Thoracic aorta (tissue), 2 donors: ENCODE results near the gene CHST13. TPM values are rescaled to one million over a fixed set of nuclear protein-coding genes. Genes with fewer than 3 reads are reported as not detected.

Experiments
- ATAC-seq: fragments of 150-250 bp; one replicate; pipeline ENCODE4 v1.8.0; 2017; ENCODE audit warnings: low read depth; ENCODE audit not compliant: insufficient number of reproducible peaks, low FRiP score
- DNase-seq: peaks from one replicate; pipeline ENCODE4 v3.0.0-alpha.2; 2020; ENCODE audit warnings: low spot score
- H3K27ac ChIP-seq, 2 donors: fragments of 200-600 bp; sonication (generic); 1 replicate in 1 of 2; 2 replicates in 1 of 2; pipeline ENCODE4 v1.5.1; 2016; ENCODE audit warnings: mild to moderate bottlenecking in 2 of 2, moderate library complexity in 2 of 2
- H3K27me3 ChIP-seq: fragments of 200-600 bp; sonication (generic); replicated peaks from 2 replicates; pipeline ENCODE4 v1.6.0; 2016; ENCODE audit warnings: mild to moderate bottlenecking; ENCODE audit not compliant: insufficient read depth
- H3K36me3 ChIP-seq: fragments of 200-600 bp; sonication (generic); one replicate; pipeline ENCODE4 v1.5.1; 2016
- H3K4me1 ChIP-seq, 2 donors: fragments of 200-600 bp; sonication (generic); 1 replicate in 1 of 2; 2 replicates in 1 of 2; pipeline versions ENCODE4 v1.5.1 to v1.6.0; 2016; ENCODE audit warnings: low read depth in 2 of 2, mild to moderate bottlenecking in 1 of 2; ENCODE audit not compliant: control insufficient read depth in 1 of 2
- H3K4me3 ChIP-seq: fragments of 200-600 bp; sonication (generic); 2 replicates; pipeline ENCODE4 v1.5.1; 2016; ENCODE audit warnings: mild to moderate bottlenecking
- H3K9me3 ChIP-seq: fragments of 200-600 bp; sonication (generic); 2 replicates; pipeline ENCODE4 v1.5.1; 2016
- CTCF ChIP-seq: fragments of 200-600 bp; sonication (generic); IDR thresholded peaks from one replicate; pipeline ENCODE4 v1.5.1; 2019; ENCODE audit warnings: antibody characterized with exemption
- total RNA-seq, 2 donors: library from RNA; depleted of rRNA; stranded (reverse); fragments of >200 nt; gene quantifications; one replicate each; pipeline versions ENCODE4 v1.1.0 to v1.2.3, GENCODE V29; 2016

The CHST13 gene
- total RNA-seq, 2 donors from 2014 or later = not detected

DNA sequence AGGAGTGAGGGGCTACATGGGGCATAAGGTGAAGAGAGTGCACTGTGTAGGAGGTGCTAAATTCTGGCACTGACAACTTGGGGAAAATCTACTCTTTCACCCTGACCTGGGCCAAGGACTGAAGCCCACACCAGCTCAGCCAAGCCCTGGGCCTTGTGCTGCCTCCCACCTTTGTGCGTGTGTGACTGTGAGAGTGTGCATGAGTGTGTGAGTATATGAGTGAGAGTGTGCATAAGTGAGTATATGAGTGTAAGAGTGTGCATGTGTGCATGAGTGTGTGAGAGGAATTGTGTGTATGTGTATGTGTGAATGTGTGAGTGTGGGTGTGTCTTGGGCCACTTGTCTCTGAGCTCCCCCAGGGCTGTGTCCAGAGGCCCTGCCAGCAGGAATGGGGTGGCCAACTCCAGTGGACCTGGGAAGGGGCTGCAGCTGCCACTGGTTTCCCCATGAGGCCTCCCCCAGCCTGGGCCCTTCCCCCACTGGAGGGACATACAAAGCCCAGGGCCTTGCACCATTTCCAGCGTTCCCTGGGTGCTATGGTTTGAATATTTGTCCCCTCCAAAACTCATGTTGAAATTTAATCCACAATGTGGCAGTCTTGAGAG lies 19.6 kb downstream of the CHST13 start:
- Histone ChIP-seq H3K4me1 (peaks cover 3 to 17% of the 10 kb centered on the region in 2 donors), H3K9me3 (no peaks in the 10 kb centered on the region), H3K36me3 (no peaks in the 10 kb centered on the region), H3K4me3 (no peak overlapping the region), H3K27me3 (no peaks in the 10 kb centered on the region), H3K27ac (no peak overlapping the region)
- DNase-seq = no peak
- no peak for ATAC-seq
- no peak for TF ChIP-seq CTCF

DNA sequence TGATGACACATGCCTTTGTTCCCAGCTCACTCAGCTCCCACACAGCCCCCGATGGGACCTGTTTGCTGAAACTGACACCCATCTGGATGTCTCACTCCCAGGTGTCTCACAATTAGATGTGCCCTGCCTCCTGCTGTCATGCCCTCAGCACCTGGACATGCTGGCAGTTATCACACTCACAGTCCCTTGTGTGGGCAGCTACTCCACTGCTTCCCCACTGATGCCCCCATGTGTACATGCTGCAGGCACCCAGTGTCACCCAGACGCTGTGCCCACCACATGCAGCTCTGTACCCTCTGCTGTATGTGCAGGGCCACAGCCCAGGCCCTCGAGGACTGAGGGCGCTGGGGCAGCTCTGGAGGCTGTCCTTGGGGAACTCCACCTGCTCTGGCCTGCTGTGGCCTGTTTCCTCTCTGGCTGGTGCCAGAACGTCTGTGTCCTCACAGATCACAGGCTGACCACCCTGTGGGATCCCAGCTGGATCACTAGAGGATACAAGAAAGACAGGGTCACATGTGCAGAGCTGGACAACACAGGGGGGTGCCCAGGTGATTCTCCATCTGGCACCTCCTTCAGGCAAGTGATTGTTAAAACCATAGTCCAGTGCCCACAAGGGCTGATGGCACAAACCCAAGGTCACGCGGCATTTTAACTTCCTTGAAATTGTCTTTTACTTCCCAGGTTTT lies 20.8 kb downstream of the CHST13 start:
- no peak for TF ChIP-seq CTCF
- Histone ChIP-seq H3K4me1 (peaks cover 3 to 17% of the 10 kb centered on the region in 2 donors), H3K27ac (no peak overlapping the region), H3K9me3 (no peaks in the 10 kb centered on the region), H3K36me3 (no peaks in the 10 kb centered on the region), H3K27me3 (no peaks in the 10 kb centered on the region), H3K4me3 (no peak overlapping the region)
- DNase-seq = no peak
- no peak for ATAC-seq

DNA sequence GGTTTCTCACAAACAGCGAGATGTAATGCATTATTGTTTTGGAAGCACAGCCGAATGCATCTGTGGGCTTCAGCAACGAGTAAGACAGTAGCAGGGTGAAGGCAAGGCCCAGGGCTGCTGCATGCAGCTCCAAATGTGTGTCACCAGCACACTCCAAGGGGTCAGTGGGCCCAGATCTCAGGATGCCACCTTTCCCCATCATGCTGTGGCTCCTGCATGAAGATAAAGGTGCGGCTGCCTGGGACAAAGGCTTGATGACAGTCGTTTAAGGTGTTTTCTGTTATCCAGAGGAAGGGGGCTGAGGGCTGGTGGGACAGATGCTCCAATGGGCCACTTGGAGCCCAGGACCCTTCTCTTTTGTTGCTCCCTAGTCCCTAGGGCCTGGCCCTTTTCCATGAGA lies 21.6 kb downstream of the CHST13 start:
- no peak for ATAC-seq

GRCh38 chr3:126546013-126546412 lies 22.1 kb downstream of the CHST13 start:
- peaks cover 0 to 11% of the 10 kb centered on the region in 2 donors for H3K4me1 ChIP-seq
- no peak overlapping the region for H3K27ac ChIP-seq
- no peak for DNase-seq
- no peak for TF ChIP-seq CTCF
- no peak for ATAC-seq
- H3K27me3 ChIP-seq = no peaks in the 10 kb centered on the region
- H3K9me3 ChIP-seq = no peaks in the 10 kb centered on the region
- no peak overlapping the region for H3K4me3 ChIP-seq
- no peaks in the 10 kb centered on the region for H3K36me3 ChIP-seq

More for the DNA sequence above, 21.6 kb downstream of the CHST13 start:
- no peak overlapping the region for H3K27ac ChIP-seq
- H3K27me3 ChIP-seq = no peaks in the 10 kb centered on the region
- TF ChIP-seq CTCF = no peak
- peaks cover 3 to 16% of the 10 kb centered on the region in 2 donors for H3K4me1 ChIP-seq
- no peak for DNase-seq
- H3K9me3 ChIP-seq = no peaks in the 10 kb centered on the region
- H3K4me3 ChIP-seq = no peak overlapping the region
- no peaks in the 10 kb centered on the region for H3K36me3 ChIP-seq

- no peak for DNase-seq
- no peak for ATAC-seq
- H3K4me1 ChIP-seq = peaks cover 0 to 9% of the 10 kb centered on the region in 2 donors
- H3K27ac ChIP-seq = no peak overlapping the region
- H3K36me3 ChIP-seq = no peaks in the 10 kb centered on the region
- TF ChIP-seq CTCF = no peak
- H3K9me3 ChIP-seq = no peaks in the 10 kb centered on the region
- H3K4me3 ChIP-seq = no peak overlapping the region
- no peaks in the 10 kb centered on the region for H3K27me3 ChIP-seq
Observed at GRCh38 chr3:126546549-126547239, 22.7 kb downstream of the CHST13 start.
